ENCODE data around the gene LRP5. TPM values are rescaled to one million over a fixed set of nuclear protein-coding genes. Genes with fewer than 3 reads are reported as not detected.

LRP5 gene
- total and polyA plus RNA-seq, 9 of the 15 experiments (the other 6 are each of a cell fraction or from before 2014, with no cell fraction given) = 0.48 to 44.2 (median 13.5) TPM

GRCh38 chr11:68459886-68460740 is 147.7 kb downstream of the LRP5 start (continued):
- TF ChIP-seq WHSC1 (IDR thresholded peaks at IDR 0.05; ENCODE audit: low read length) (no peak), ZHX1 (conservative IDR thresholded peaks at IDR 0.05; ENCODE audit: low read length) (0 out of 2 replicates have a peak, but pooled peaks have one; percentile 84), RFX7 (CRISPR knock-in tag; IDR thresholded peaks at IDR 0.05) (peak; percentile 83; the same call in 1 of the 2 replicates), CGGBP1 (CRISPR knock-in tag; IDR thresholded peaks at IDR 0.05) (peak; percentile 76), HMG20A (CRISPR knock-in tag; conservative IDR thresholded peaks at IDR 0.05) (no peak), ZBTB2 (IDR thresholded peaks at IDR 0.05) (peak; percentile 92), RBM14 (IDR thresholded peaks at IDR 0.05; ENCODE audit: borderline replicate concordance, insufficient read depth, low read depth, low read length) (no peak), E2F8 (IDR thresholded peaks at IDR 0.05; ENCODE audit: low read depth, partially characterized antibody) (peak; percentile 15), FOSL1 (tag; conservative IDR thresholded peaks at IDR 0.05) (peak; percentile 74), MAFG (tag; conservative IDR thresholded peaks at IDR 0.05) (no peak), SRSF7 (optimal IDR thresholded peaks at IDR 0.05; ENCODE audit: low read depth, low read length) (no peak), POLR2G (IDR thresholded peaks at IDR 0.05; ENCODE audit: low read depth, low read length) (no peak), E2F4 (CRISPR knock-in tag; IDR thresholded peaks at IDR 0.05; ENCODE audit: low read depth) (no peak), DPF2 (IDR thresholded peaks at IDR 0.05) (peak; percentile 78), ZNF75A (CRISPR knock-in tag; IDR thresholded peaks at IDR 0.05) (peak; percentile 57; the same call in 1 of the 2 replicates), BHLHE40 (IDR thresholded peaks at IDR 0.05; ENCODE audit: low read length) (no peak), HDAC2 (IDR thresholded peaks at IDR 0.05) (peak; percentile 93), SRSF3 (IDR thresholded peaks at IDR 0.05; ENCODE audit: insufficient read depth, low read length) (no peak), FOXK2 (conservative IDR thresholded peaks at IDR 0.05 in 1 of 2, IDR thresholded peaks at IDR 0.05 in 1 of 2; ENCODE audit: low read depth in 2 of 2) (peak in 1 of 2 experiments; percentile 89; a peak in 2 of 4 replicates)

All from K562 (cell line).